Chondrocyte (in vitro differentiated cells): Measurements from ENCODE around the gene SEMG1. TPM values are rescaled to one million over a fixed set of nuclear protein-coding genes. Genes with fewer than 3 reads are reported as not detected.

Experiments used
- DNase-seq: peaks from one replicate; pipeline ENCODE4 v3.0.0; 2021; ENCODE audit warnings: mixed read lengths, low spot score
- H3K27ac Mint-ChIP-seq: one replicate; pipeline ENCODE4 v1.8.0; 2021; ENCODE audit warnings: mild to moderate bottlenecking, moderate library complexity, mixed read lengths; ENCODE audit not compliant: unreplicated experiment
- H3K27me3 Mint-ChIP-seq: 2 replicates; pipeline ENCODE4 v1.8.0; 2021; ENCODE audit warnings: low read depth, mixed read lengths
- H3K36me3 Mint-ChIP-seq: 2 replicates; pipeline ENCODE4 v1.8.0; 2021; ENCODE audit warnings: low read depth, mixed read lengths
- H3K4me1 Mint-ChIP-seq: 2 replicates; pipeline ENCODE4 v1.8.0; 2021; ENCODE audit warnings: low read depth, mild to moderate bottlenecking, mixed read lengths
- H3K4me3 Mint-ChIP-seq: one replicate; pipeline ENCODE4 v1.8.0; 2021; ENCODE audit warnings: mild to moderate bottlenecking, moderate library complexity, mixed read lengths; ENCODE audit not compliant: unreplicated experiment
- H3K9me3 Mint-ChIP-seq: 2 replicates; pipeline ENCODE4 v1.8.0; 2021; ENCODE audit warnings: low read depth, mixed read lengths
- CTCF ChIP-seq: fragments of 200-600 bp; sonication (generic); IDR thresholded peaks from 2 replicates; pipeline ENCODE4 v1.5.0; 2021; ENCODE audit warnings: antibody characterized with exemption, mild to moderate bottlenecking, moderate library complexity
- total RNA-seq: library from RNA; stranded (reverse); gene quantifications from 3 replicates; pipeline ENCODE4 v1.2.1, GENCODE V29; 2021

SEMG1 gene
- total RNA-seq, 1 donor from 2014 or later: not detected

GRCh38 chr20:45187693-45188092 is 19.1 kb upstream of the SEMG1 start:
- Mint-ChIP-seq H3K4me1 (no peaks in the 10 kb centered on the region), H3K27ac (no peak overlapping the region), H3K9me3 (no peaks in the 10 kb centered on the region), H3K36me3 (no peaks in the 10 kb centered on the region), H3K27me3 (peaks cover 14% of the 10 kb centered on the region), H3K4me3 (no peak overlapping the region)
- DNase-seq: no peak
- TF ChIP-seq CTCF: no peak

- H3K4me1 Mint-ChIP-seq: no peaks in the 10 kb centered on the region
Measured at GRCh38 chr20:45189067-45189609, 17.7 kb upstream of the SEMG1 start.

GRCh38 chr20:45189861-45190260 is 17.0 kb upstream of the SEMG1 start:
- H3K27me3 Mint-ChIP-seq: peaks cover 13% of the 10 kb centered on the region
- DNase-seq: no peak
- TF ChIP-seq CTCF: no peak
- H3K36me3 Mint-ChIP-seq: no peaks in the 10 kb centered on the region
- no peak overlapping the region for H3K27ac Mint-ChIP-seq
- no peaks in the 10 kb centered on the region for H3K9me3 Mint-ChIP-seq
- no peaks in the 10 kb centered on the region for H3K4me1 Mint-ChIP-seq
- H3K4me3 Mint-ChIP-seq: no peak overlapping the region

More at GRCh38 chr20:45189067-45189609, 17.7 kb upstream of the SEMG1 start:
- H3K27ac Mint-ChIP-seq: no peak overlapping the region
- H3K4me3 Mint-ChIP-seq: no peak overlapping the region
- no peaks in the 10 kb centered on the region for H3K36me3 Mint-ChIP-seq
- peaks cover 14% of the 10 kb centered on the region for H3K27me3 Mint-ChIP-seq
- DNase-seq: no peak
- TF ChIP-seq CTCF: no peak
- H3K9me3 Mint-ChIP-seq: no peaks in the 10 kb centered on the region

GRCh38 chr20:45191926-45192325 is 14.9 kb upstream of the SEMG1 start:
- Mint-ChIP-seq H3K36me3 (no peaks in the 10 kb centered on the region), H3K4me3 (no peak overlapping the region), H3K4me1 (no peaks in the 10 kb centered on the region), H3K27ac (no peak overlapping the region), H3K27me3 (peaks cover 11% of the 10 kb centered on the region), H3K9me3 (no peaks in the 10 kb centered on the region)
- no peak for TF ChIP-seq CTCF
- no peak for DNase-seq

- Mint-ChIP-seq H3K27me3 (peaks cover 13% of the 10 kb centered on the region), H3K36me3 (no peaks in the 10 kb centered on the region), H3K9me3 (no peaks in the 10 kb centered on the region), H3K4me3 (no peak overlapping the region), H3K4me1 (no peaks in the 10 kb centered on the region), H3K27ac (no peak overlapping the region)
- no peak for TF ChIP-seq CTCF
- no peak for DNase-seq
Measured at GRCh38 chr20:45193331-45193730, 13.5 kb upstream of the SEMG1 start.
